Spleen (tissue), 11 donors: Measurements from ENCODE around the gene KDM2A. TPM values are rescaled to one million over a fixed set of nuclear protein-coding genes. Genes with fewer than 3 reads are reported as not detected.

Experiments
- DNase-seq: peaks from one replicate; pipeline ENCODE4 v3.0.0-alpha.2; 2020
- H3K27ac ChIP-seq, 8 donors: fragments of 200-600 bp; sonication (generic) in 7 of 8; 1 replicate in 4 of 8; 2 replicates in 4 of 8; pipeline versions ENCODE4 v1.5.0 to v1.8.0; 2016 to 2021; ENCODE audit warnings: inconsistent platforms in 4 of 8, mild to moderate bottlenecking in 4 of 8, moderate library complexity in 1 of 8
- H3K27me3 ChIP-seq, 7 donors: fragments of 200-600 bp; sonication (generic) in 6 of 7; replicated peaks in 1 of 7; 1 replicate in 4 of 7; 2 replicates in 3 of 7; pipeline versions ENCODE4 v1.5.0 to v1.8.0; 2016 to 2021; ENCODE audit warnings: inconsistent platforms in 3 of 7, mild to moderate bottlenecking in 1 of 7
- H3K36me3 ChIP-seq, 6 donors: fragments of 200-600 bp; sonication (generic) in 5 of 6; 1 replicate in 4 of 6; 2 replicates in 2 of 6; pipeline versions ENCODE4 v1.5.0 to v1.8.0; 2016 to 2021; ENCODE audit warnings: inconsistent platforms in 2 of 6
- H3K4me1 ChIP-seq, 6 donors: fragments of 200-600 bp; sonication (generic) in 5 of 6; 1 replicate in 3 of 6; 2 replicates in 3 of 6; pipeline versions ENCODE4 v1.5.0 to v1.8.0; 2016 to 2021; ENCODE audit warnings: inconsistent platforms in 3 of 6
- H3K4me3 ChIP-seq, 8 donors: fragments of 200-600 bp; sonication (generic) in 7 of 8; 1 replicate in 4 of 8; 2 replicates in 4 of 8; pipeline versions ENCODE4 v1.5.0 to v1.8.0; 2016 to 2021; ENCODE audit warnings: inconsistent platforms in 4 of 8, mild to moderate bottlenecking in 4 of 8, moderate library complexity in 2 of 8
- H3K9me3 ChIP-seq, 8 donors: fragments of 200-600 bp; sonication (generic) in 7 of 8; 1 replicate in 4 of 8; 2 replicates in 4 of 8; pipeline versions ENCODE4 v1.5.0 to v1.8.0; 2016 to 2021; ENCODE audit warnings: inconsistent platforms in 4 of 8
- POLR2A ChIP-seq, 3 donors: fragments of 450-650 bp; IDR thresholded peaks; one replicate each; pipeline ENCODE4 v1.5.1; 2017; ENCODE audit warnings: antibody characterized with exemption in 3 of 3, mild to moderate bottlenecking in 1 of 3
- POLR2AphosphoS5 ChIP-seq, 3 donors: sonication (generic); formaldehyde crosslinking; IDR thresholded peaks; one replicate each; pipeline ENCODE4 v1.5.1; 2017; ENCODE audit warnings: antibody characterized with exemption in 3 of 3
- WGBS, 5 donors: extraction: QIAGEN DNeasy Blood & Tissue Kit in 3 of 5; methylation state at CpG; one replicate each; pipeline versions ENCODE4 v1.1.5 to v1.1.7; 2013 to 2018; 5-methylcytosine and 5-hydroxymethylcytosine counted together
- intact Hi-C: fragments of 100-400 bp; cut with DNase I; formaldehyde crosslinking; loops from one replicate; pipeline ENCODE4 v1.15.0; 2023; ENCODE audit warnings: low total_unique reads
- polyA plus RNA-seq, 3 donors: library from polyadenylated mRNA; stranded (reverse); fragments of 200-250 nt; gene quantifications; one replicate each; pipeline ENCODE4 v1.2.1, GENCODE V29; 2013
- total RNA-seq, 7 donors: library from RNA; depleted of rRNA in 3 of 7; stranded (reverse); fragments of >200 nt in 3 of 7; fragmentation: NEBNext Ultra II Directional in 4 of 7; extraction: Animal tissue kit (Norgen Biotek cat#: 25700) in 4 of 7; gene quantifications; one replicate each; pipeline versions ENCODE4 v1.1.0 to v1.2.1, GENCODE V29; 2016 to 2021
- TF ChIP-seq, protein P1 (sequence below), 11 experiments: fragments of 200-600 bp in 7 of 11; fragments of 450-650 bp in 4 of 11; sonication (generic) in 4 of 11; IDR thresholded peaks in 8 of 11; conservative IDR thresholded peaks in 3 of 11; 1 replicate in 7 of 11; 2 replicates in 4 of 11; pipeline versions ENCODE4 v1.4.0 to v1.8.0; 2016 to 2021; ENCODE audit warnings: antibody characterized with exemption in 11 of 11, inconsistent platforms in 4 of 11, mild to moderate bottlenecking in 1 of 11
- donor health status: healthy with polysubstance abuse.
- donor health status: DM: no; HTN: no; CAD: no; lungs with moderate emphysema.
- donor health status: DM: no; HTN: no; CAD: no.
- donor health status: Bipolar disorder and iron deficiency.
- donor health status: healthy.
- donor health status: DM: no; HTN: no; CAD: no.
- donor health status: DM: yes; HTN: yes; CAD: no.

KDM2A gene
- total and polyA plus RNA-seq, 10 donors = 18.5 to 149 (median 125) TPM

GRCh38 chr11:67158221-67158620, 39.2 kb downstream of the KDM2A start:
- intact Hi-C loops = no loop called here
- Histone ChIP-seq H3K36me3 (peaks cover 0 to 49% (median 1%) of the 10 kb centered on the region in 6 donors), H3K27ac (no peak overlapping the region), H3K4me3 (no peak overlapping the region), H3K4me1 (peaks cover 0 to 58% (median 23%) of the 10 kb centered on the region in 6 donors), H3K27me3 (no peaks in the 10 kb centered on the region), H3K9me3 (no peaks in the 10 kb centered on the region)
- DNase-seq = no peak
- TF ChIP-seq, protein P1, sequence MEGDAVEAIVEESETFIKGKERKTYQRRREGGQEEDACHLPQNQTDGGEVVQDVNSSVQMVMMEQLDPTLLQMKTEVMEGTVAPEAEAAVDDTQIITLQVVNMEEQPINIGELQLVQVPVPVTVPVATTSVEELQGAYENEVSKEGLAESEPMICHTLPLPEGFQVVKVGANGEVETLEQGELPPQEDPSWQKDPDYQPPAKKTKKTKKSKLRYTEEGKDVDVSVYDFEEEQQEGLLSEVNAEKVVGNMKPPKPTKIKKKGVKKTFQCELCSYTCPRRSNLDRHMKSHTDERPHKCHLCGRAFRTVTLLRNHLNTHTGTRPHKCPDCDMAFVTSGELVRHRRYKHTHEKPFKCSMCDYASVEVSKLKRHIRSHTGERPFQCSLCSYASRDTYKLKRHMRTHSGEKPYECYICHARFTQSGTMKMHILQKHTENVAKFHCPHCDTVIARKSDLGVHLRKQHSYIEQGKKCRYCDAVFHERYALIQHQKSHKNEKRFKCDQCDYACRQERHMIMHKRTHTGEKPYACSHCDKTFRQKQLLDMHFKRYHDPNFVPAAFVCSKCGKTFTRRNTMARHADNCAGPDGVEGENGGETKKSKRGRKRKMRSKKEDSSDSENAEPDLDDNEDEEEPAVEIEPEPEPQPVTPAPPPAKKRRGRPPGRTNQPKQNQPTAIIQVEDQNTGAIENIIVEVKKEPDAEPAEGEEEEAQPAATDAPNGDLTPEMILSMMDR (IDR thresholded peaks at IDR 0.05 in 8 of 11, conservative IDR thresholded peaks at IDR 0.05 in 3 of 11) = no peak
- TF ChIP-seq POLR2AphosphoS5 (IDR thresholded peaks at IDR 0.05) = no peak
- TF ChIP-seq POLR2A (IDR thresholded peaks at IDR 0.05) = no peak
- 78 to 93% (median 89%) methylated on average over 2 of the region's 2 CpGs for WGBS, 5 donors

GRCh38 chr11:67160045-67160444, 41.0 kb downstream of the KDM2A start:
- no peak overlapping the region for H3K27ac ChIP-seq
- peaks cover 0 to 47% (median 4%) of the 10 kb centered on the region in 6 donors for H3K36me3 ChIP-seq
- peaks cover 0 to 71% (median 26%) of the 10 kb centered on the region in 6 donors for H3K4me1 ChIP-seq
- no peaks in the 10 kb centered on the region for H3K27me3 ChIP-seq
- H3K4me3 ChIP-seq = no peak overlapping the region
- H3K9me3 ChIP-seq = no peaks in the 10 kb centered on the region
- TF ChIP-seq POLR2A (IDR thresholded peaks at IDR 0.05) (no peak), POLR2AphosphoS5 (IDR thresholded peaks at IDR 0.05) (no peak)
- TF ChIP-seq, protein P1 (IDR thresholded peaks at IDR 0.05 in 8 of 11, conservative IDR thresholded peaks at IDR 0.05 in 3 of 11) = no peak
- 83 to 93% (median 88%) methylated on average over 2 of the region's 2 CpGs for WGBS, 5 donors
- intact Hi-C loops = no loop called here
- DNase-seq = no peak

DNA sequence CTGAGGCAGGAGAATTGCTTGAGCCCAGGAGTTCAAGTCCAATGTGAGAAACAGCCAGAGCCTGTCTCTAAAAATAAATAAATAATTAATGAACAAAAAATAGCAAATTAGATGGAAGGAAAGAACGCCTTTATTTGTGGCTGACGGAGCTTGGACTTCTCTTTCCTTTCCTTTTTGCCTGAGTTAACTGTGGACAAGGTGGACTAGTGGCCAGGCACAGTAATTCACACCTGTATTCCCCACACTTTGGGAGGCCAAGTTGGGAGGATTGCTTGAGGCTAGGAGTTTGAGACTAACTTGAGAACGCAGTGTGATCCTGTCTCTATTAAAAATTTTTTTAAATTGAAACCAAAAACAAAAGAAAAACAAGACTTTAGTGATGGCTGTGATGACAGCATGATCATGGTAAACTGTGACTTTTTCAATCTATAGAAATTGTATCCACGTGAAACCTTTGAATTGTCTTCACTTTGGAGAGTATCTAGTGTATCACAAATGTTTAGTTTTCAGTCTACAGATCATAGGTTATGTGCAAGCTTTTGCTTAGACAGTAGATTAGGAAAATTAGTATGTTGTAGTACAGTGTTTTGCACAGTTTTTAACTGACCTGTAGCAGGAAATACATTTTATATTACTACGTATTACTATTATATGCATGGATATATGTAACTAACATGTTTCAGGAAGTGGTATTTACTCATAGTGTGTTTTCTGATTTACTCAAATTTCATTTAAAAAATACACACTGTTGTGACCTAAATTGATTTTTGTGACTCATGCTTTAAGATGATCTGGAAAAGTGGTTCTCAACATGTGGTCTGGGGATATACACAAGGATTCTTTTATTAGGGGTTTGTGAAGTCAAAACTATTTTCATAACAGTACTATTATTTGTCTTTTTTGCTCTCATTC, 42.1 kb downstream of the KDM2A start:
- 77 to 89% (median 80%) methylated on average over 5 of the region's 5 CpGs for WGBS, 5 donors
- Histone ChIP-seq H3K27me3 (no peaks in the 10 kb centered on the region), H3K9me3 (no peaks in the 10 kb centered on the region), H3K4me1 (peaks cover 0 to 82% (median 35%) of the 10 kb centered on the region in 6 donors), H3K36me3 (peaks cover 0 to 42% (median 4%) of the 10 kb centered on the region in 6 donors), H3K27ac (peak overlapping the region in 1 of 8 donors; percentile 19), H3K4me3 (no peak overlapping the region)
- intact Hi-C loops = no loop called here
- no peak for DNase-seq
- TF ChIP-seq, protein P1 (IDR thresholded peaks at IDR 0.05 in 8 of 11, conservative IDR thresholded peaks at IDR 0.05 in 3 of 11) = no peak
- no peak for TF ChIP-seq POLR2A (IDR thresholded peaks at IDR 0.05)
- TF ChIP-seq POLR2AphosphoS5 (IDR thresholded peaks at IDR 0.05) = no peak

DNA sequence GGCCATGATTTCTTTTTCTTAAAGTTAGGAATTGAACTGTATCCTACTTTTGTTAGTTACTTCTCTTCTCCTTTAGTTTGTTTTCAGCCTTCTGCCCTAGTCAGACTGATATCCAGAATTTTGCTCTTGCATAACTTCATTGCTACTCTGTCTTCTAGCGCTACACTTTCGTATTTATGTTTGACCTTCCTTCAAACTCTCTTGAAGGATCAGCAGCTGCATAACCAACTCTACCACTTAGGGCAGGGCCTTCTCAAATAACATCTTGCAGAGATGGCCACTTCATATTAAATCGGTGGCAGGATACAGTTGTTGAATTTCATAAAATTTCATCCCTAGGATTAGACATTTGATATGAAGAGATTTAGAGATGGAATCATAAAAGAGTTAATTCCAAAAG, 43.9 kb downstream of the KDM2A start:
- Histone ChIP-seq H3K36me3 (peaks cover 0 to 27% (median 4%) of the 10 kb centered on the region in 6 donors), H3K4me1 (peaks cover 0 to 94% (median 41%) of the 10 kb centered on the region in 6 donors), H3K27ac (no peak overlapping the region), H3K4me3 (no peak overlapping the region), H3K9me3 (no peaks in the 10 kb centered on the region), H3K27me3 (no peaks in the 10 kb centered on the region)
- no peak for TF ChIP-seq POLR2AphosphoS5 (IDR thresholded peaks at IDR 0.05)
- TF ChIP-seq, protein P1 (IDR thresholded peaks at IDR 0.05 in 8 of 11, conservative IDR thresholded peaks at IDR 0.05 in 3 of 11) = no peak
- no peak for TF ChIP-seq POLR2A (IDR thresholded peaks at IDR 0.05)
- 82 to 93% (median 88%) methylated on average over 3 of the region's 3 CpGs for WGBS, 5 donors
- intact Hi-C loops = no loop called here
- DNase-seq = no peak
